Fibroblast of skin of right quadriceps (primary cell): ENCODE results near the gene NEURL2.
A peak's percentile ranks its signal among the peaks of the same experiment; 100 is the strongest.
"Not testable (repeated sequence)": the region's sequence is repeated elsewhere in the genome, so short reads cannot be mapped to it uniquely, and the experiment has no call there.

ENCODE experiments used
- DNase-seq: peaks from one replicate; pipeline ENCODE4 v3.0.0-alpha.2; 2013

NEURL2 gene

DNA sequence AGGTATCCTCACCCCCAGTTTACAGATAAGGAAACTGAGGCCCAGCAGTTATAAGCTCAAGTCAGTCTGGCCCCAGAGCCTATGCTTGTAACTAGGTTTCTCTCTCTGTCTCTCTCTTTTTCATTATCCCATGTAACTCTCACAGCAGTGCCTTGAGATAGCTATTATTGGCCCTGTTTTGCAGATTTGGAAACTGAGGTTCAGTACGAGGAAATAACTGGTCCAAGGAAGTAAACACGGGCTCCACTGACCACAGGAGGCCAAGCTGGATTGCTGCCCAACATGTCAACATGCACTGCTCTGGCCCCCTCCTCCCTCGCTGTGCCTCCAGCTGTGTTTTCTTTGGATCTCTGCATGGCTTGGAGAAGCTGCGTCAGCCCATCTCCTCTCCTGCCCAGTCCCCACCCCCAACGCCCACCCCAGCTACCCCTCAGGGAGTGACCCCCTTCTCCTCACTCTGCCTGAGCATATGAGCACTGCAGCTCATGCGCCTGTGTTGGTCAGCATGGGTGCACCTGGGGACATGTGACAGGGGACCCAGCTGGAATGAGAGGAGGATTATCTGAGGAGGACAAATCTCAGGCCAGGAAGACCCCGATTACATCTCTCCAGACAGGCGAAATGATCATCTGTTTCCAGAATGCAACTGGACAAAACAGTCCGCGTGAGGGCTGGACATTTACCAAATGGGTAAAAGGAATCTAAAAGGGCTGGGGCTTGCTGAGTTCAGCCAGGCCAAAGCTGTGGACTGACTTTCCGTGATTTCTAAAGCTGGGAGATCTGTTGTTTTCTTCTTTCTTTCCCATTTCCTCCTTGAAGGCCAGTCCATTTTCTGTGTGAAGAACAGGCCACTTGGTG lies 28.8 kb upstream of the NEURL2 start:
- peak; percentile 53 for DNase-seq

DNA sequence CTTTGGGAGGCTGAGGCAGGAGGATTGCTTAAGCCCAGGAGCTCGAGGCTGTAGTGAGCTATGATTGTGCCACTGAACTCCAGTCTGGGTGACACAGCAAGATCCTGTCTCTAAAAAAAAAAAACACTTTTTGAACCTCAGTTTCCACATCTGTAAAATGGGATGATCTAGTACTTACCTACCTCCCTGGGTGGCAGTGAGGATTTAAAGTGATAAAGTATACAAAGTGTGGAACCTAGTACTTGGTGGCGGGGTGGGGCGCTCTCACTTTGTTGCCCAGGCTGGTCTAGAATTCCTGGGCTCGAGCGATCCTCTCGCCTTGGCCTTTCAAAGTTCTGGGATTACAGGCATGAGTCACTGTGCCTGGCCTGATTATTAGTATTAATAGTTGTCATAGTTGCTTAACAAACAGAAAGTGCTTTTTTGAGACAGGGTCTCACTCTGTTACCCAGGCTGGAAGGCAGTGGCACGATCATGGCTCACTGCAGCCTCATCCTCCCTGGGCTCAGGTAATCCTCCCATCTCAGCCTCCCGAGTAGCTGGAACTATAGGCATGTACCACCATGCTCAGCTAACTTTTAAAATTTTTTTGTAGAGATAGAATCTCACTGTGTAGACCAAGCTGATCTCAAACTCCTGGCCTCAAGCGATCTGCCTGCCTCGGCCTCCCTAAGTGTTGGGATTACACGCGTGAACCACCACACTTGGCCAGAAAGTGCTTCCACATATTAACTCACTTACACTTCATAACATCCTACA lies 27.9 kb upstream of the NEURL2 start:
- no peak for DNase-seq

DNA sequence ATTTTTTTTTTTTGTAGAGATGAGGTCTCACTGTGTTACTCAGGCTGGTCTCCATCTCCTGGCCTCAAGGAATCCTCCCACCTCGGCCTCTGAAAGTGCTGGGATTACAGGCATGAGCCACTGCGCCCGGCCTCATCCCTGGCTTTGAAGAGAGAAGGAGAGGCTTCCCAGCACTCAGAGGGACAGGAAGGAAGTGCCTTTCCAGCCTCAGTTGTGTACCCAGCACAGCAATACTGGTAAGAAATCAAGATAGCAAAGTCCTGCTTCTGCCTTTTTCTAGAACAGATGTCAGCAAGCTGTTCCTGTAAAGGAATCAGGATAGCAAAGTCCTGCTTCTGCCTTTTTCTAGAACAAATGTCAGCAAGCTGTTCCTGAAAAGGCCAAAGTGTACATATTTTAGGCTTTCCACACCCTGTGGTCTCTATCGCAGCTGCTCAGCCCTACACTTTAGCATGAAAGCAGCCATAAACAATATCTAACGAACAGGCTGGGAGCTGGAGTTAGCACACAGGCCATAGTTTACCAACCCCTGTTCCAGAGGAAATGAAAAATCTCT lies 27.3 kb upstream of the NEURL2 start:
- DNase-seq, result no peak

DNA sequence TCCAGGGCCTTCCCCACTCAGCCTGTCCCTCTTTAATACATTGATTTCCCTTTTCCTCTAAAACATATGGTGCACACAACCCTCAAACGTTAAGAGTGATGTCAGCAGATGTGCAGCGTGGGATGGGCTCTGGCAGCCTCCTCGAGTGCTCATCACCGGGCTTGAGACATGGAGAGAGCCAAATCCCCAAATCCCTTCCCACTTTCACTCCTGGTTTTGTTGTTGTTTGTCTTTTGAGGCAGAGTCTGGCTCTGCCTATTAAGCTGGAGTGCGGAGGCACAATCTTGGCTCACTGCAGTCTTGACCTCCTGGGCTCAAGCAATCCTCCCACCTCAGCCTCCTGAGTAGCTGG lies 26.8 kb upstream of the NEURL2 start:
- DNase-seq, result peak; percentile 24

DNA sequence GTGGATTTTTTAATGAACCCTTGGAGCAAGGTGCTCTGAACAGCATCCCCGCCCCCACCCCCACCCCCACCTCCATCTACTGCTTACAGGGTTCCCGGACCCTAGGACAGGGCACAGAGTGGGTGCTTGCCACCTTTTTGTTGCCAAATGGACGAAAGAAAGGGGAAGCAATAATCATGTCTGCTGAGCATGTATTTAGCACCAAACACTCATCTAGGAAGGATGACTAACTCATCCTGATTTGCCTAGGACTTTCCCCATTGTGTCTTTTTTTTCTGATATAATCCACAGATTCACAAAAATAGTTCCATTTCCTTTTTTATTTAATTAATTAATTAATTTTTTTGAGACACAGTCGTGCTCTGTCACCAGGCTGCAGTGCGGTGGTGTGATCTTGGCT lies 22.1 kb upstream of the NEURL2 start:
- no peak for DNase-seq

DNA sequence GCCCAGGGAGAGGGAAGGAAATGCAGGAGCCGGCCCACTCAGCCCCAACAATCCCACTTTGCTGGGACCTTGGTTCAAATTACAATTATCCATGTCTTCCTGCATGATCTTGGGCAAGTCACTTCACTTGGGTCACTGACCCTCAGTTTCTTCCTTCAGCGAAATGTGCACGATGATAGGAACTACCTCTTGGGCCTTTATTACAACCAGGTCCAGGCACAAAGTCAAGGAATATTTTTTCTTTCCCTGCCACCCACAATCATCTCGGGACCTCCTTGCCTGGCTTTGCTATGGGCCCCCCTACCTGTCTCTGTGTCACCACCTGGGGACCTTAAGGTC lies 21.3 kb upstream of the NEURL2 start:
- DNase-seq, result no peak

DNA sequence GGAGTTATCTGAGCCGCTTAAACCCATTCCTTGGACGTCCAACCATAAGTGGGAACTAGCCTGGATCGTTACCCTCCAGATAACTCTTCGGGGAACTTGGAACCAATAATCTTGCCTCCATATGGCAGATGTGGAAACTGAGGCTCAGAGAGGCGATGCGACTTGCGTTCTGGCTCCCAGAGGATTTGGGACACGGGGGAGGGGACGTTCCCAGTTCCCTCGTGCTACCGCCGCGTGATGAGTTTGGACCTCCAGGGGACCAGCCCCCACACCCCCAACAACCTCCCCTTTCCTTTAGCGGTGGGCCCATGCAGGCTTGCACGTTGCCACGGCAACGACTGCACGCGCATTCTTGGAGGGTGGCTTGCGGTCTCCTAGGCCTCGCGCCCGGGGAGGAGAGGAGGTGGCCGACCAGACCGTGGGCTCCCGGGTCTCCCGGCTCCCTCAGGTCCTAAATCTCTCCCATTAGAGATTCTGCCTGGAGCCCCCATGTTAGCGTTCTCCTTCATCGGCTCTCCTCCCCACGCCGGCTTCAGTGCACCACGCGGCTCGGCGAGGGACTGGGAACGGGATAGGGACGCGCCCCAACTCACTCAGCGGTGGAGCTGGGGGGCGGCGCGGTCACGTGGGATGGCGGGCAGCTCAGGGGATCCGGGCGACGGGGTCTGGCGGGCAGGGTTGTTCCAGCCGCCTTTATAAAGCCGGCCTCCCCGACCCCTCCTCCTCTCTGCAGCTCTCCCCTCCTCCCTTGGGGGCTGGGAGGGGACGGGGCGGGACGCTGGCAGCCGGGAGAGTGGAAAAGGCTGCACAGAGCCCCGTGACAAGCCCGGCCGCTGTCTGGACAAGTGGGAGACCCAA lies 20.7 kb upstream of the NEURL2 start, which contains the start of gene PLTP:
PLTP (minus strand) TSS at position 670 of the 858 bp plus-strand sequence. CDS start 703 bp downstream, outside the sequence.
- peak; percentile 80 for DNase-seq

DNA sequence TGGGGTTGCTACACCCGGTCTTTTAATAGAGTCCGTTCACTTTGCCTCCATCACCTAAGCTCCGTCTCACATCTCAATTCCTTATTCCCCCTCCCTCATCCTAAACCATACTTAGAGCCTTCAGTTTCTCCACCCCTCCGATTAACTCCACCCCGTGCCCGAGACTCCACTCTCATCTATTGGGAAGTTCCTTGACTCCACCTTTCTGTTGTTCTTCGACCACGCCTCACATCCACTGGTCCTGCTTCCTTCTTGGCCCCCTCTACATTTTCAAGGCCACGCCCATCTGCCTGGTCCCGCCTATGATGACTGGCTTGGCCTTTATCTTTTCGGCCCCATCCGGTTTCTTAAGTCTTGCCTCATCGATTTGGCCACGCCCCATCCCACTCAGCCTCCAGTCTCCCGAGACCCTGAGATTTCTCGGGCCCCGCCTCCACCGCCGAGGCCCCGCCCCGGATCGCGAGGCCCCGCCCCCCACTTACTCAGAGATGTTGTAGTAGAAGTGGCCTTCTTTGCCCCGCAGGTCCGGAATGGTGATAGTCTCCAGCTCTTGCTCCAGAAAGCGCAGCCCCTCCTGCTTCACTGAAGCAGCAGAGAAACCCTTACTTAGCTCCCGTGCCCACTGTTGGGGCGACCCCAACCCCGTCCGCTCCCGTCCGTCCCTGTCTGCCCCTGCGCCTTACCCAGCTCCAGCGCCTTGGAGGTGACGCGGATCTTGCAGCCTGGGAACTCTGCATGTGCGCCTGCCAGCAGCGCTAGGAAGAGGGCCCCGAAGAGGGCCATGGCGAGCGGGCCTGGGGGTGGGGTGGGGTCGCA lies 19.9 kb upstream of the NEURL2 start:
- DNase-seq, result peak; percentile 100

DNA sequence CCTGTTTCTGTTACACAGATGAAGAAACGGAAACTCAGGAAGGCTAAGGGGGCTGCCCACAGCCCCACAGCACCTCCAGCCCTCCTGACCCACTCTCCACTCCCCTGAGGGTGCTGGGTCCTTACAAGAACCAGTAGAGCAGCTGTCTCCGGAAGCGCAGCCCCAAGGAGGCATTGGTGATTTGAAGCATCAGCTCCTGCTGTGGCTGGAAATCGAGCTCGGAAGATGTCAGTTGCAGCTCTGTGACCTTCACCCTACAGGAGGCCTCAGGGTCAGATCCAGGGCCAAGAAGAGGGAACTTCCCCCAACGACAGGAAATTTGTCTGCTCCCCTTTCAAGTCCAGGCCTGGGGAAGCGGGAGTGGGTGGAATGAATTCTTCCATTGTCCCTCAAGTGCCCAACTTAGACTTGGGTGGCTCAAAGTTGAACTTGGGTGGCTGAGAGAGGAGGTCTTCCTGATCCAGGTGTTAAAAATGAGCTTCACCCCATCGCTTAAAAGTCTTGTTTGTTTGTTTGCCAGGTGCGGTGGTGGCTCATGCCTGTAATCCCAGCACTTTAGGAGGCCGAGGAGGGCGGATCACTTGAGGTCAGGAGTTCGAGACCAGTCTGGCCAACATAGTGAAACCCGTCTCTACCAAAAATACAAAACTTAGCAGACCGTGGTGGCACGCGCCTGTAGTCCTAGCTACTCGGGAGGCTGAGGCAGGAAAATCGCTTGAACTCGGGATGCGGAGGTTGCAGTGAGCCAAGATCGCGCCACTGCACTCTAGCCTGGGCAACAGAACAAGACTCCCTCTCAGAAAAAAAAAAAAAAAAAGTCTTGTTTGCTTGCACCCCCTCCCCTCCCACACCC lies 19.0 kb upstream of the NEURL2 start:
- DNase-seq, result no peak

DNA sequence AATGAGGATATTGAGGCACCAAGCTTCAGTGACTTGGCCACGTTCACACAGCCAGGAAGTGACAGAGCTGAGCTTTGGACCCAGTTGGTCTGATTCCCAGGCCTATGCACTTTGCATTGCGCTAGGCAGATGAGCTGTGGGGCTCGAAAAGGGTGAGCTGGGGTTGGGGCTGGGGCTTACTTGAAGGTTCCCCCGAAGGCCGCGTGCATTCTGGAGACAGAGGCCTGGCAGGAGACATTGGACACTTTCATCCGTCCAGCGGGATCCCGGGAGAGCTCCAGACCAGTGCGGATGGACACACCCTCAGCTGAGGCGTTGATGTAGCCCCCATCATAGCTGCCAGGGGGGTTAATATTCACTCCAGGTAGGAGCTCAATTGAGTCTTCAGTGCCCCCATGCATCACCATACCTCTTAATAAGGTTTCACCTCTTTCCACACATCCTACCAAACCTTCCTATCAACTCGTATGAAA lies 18.4 kb upstream of the NEURL2 start:
- no peak for DNase-seq

DNA sequence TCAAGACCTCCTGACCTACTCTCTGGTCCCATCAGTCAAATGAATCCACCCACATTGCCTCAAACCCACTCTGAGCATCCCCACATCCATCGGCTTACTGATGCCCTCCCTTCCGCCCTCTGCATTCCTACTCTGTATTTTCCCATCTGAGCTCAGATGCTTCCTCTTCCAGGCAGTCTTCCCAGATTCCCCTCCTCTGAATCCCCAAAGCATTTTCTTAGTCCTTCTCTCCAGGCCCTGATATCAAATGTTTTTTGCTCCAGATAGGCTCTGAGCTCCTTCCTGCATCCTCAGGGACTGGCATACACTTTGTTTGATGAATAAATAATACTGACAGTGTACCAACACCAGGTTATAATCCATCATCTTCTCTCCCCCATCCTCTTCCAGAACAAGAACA lies 17.1 kb upstream of the NEURL2 start:
- DNase-seq, result no peak

DNA sequence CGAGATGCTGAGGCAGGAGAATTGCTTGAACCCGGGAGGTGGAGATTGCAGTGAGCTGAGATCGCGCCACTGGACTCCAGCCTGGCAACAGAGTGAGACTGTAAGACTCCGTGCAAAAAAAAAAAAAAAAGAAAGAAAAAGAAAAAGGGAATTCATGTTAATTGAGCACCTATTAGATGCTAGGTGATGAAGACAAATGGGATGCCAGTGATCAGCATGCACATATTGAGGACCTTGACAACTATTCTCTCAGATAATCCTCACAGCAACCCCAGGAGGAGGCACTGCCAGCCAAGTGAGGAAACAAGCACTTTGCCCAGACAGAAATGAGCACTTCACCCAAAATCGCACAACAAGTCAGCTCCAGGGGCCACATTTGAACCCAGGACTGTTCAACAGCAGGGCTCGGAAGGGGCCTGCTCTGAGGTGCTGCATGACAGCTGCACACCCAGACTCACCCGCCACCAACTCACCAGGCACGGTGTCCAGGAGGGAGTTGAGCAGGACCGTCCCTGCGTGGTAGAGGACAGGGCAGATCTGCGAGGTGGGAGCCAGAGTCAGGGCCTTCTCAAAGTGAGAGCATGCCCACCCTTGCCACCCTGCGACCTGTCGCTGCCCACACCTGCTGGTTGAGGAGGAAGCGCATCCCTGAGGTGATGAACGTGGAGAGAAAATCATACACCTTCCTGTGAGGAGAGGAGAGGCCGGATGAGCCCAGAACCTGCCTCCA lies 16.4 kb upstream of the NEURL2 start:
- no peak for DNase-seq

DNA sequence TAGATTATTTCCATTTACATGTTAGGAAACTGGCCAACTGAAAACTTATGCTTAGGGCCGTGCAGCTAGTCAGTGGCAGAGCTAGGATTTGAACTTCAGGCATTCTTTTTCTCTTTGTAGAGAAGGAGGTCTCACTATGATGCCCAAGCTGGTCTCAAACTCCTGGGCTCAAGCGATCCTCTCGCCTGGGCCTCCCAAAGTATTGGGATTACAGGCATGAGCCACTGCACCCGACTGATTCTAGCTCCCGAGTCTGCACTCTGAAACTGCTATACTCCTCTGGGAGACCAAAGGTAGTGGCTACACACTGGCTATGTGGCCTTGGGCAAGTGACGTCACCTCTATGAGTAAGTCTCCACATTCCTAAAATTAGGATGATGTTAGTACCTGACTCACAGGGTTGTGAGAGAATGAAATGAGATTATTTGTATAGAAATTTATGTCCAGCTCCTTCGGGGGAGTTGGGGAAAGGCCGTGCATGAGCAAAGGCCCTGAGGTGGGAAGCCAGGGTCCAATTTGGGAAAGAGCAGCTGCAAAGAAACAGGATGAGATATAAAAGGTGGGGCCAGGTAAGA lies 14.6 kb upstream of the NEURL2 start:
- peak; percentile 61 for DNase-seq

DNA sequence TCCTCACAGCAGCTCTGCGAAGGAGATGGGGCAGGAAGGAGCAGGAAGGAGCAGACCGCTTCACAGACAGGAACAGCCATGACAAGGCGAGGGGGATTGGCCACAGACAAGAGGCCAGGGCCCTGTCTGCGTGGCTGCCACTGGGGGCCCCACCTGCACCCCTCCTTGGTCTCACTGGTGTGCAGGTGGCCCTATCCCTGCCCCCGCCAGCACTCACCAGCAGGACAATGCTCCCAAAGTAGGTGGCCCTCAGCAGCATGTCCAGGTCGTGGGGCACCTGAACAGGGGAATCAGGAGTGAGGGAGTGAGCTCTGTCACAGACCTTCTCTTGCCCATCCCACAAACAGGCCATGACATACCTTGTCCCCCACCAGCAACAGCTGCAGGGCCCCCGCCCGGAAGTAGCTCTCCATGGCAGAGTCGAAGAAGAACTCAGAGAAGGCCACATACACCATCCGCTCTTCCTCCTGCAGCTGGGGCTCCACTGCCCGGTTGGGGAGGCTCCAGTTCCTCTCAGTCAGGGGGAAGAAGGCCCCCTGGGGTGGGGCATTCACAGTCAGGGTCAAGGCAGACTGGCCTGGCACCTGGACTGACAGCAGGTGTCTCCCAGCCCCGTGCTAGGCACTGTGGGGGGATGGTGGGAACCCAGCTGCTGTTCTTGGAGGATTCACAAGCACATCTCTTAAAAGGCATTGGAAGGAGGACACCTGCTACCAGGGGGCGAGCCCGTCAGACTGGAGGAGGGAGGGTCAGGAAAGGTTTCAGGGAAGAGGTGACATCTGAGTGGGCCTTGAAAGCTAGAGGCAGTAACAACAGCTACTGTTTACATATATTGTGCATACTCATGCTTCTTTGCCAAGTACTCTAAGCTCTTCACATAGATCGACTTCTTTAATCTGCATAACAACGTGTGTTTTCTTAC lies 13.8 kb upstream of the NEURL2 start:
- no peak for DNase-seq

DNA sequence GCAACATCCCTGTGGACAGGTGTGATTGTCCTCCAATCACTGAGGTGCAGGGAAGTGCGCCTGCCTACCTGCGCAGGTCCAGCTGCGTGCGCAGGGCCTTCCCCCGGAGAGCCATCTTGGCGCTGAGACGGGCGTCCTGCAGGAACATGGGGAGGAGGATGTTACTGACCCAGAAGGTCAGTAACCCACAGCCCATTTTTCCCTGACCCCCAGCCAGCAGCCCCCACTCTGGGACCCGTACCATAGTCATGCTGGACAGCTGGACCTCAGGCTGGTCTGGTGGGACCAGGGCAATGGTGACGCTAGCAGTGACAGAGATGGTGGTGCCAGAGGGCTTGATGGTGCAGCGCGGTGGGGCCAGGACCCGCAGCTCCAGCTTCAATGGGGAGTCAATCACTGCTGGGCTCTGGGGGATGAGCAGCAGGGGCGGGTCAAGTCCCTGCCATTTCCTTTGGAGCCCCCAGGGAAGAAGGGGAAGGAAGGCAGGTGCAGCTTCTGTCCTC lies 11.2 kb upstream of the NEURL2 start:
- DNase-seq, result no peak

DNA sequence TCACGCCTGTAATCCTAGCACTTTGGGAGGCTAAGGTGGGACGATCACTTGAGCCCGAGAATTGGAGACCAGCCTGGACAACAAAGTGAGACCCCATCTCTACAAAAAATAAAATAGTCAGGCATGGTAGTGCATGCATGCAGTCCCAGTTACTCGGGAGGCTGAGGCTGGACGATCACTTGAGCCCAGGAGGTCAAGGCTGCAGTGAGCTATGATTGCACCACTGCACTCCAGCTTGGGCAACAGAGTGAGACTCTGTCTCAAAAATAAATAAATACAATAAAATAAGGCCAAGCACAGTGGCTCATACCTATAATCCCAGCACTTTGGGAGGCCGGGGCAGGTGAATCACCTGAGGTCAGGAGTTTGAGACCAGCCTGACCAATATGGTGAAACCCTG lies 10.3 kb upstream of the NEURL2 start:
- not testable (repeated sequence) for DNase-seq

DNA sequence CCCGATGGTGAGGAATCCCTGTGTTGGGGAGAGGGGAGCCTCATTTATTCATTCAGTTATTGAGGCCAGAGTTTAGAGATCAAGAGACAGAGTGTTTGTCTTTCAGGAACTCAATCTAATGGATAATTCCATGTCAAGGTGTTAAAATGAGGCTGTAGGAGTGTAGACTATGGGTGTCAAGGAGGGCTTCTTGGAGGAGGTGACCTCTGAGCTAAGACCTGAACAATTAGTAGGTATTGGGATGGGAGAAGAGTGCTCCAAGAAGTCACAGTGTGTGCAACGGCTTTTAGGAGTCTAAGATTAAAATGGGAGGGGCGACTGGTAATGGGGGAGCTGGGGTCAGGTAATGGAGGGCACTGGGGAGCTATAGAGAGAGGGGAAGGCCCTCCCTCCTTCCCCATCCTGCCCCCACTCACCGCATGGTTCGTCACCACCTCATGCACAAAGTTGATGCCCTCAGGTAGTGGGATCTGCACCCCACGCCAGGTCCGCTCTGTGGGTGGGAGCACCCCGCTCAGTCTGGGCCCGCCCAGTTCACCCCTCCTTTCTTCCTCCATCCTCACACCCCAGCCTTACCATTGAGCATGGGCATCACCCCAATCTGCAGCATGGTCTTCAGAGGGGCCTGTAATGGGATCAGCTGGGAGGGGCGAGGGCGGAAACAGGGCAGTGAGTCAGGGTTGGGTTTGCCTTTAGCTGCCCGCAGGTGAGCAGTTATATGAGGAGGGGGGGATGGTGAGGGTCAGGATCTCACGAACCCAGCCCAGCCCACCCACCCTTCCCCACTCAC lies 8.2 kb upstream of the NEURL2 start:
- no peak for DNase-seq

DNA sequence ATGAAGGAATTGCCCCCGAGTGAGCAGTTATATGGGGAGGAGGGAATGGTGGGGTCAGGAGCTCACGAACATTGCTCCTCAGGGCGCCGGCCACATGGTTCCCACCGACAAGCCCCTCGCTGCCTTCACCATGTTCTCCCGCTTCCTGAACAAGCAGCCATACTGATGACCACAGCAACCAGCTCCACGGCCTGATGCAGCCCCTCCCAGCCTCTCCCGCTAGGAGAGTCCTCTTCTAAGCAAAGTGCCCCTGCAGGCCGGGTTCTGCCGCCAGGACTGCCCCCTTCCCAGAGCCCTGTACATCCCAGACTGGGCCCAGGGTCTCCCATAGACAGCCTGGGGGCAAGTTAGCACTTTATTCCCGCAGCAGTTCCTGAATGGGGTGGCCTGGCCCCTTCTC lies 7.3 kb upstream of the NEURL2 start:
- DNase-seq, result no peak
